ENCODE results near the gene SLC25A5.

The SLC25A5 gene

GRCh38 chrX:119507206-119507605 lies 39.0 kb downstream of the SLC25A5 start:
- no peaks in the 10 kb centered on the region for H3K36me3 ChIP-seq (ENCODE audit: control insufficient read depth in 2 of 2, insufficient read depth in 1 of 2, low read length in 2 of 2)
- TF ChIP-seq ZSCAN30 (tag by site-specific recombination; IDR thresholded peaks at IDR 0.05), result no peak
- no peak for TF ChIP-seq TRIM28 (IDR thresholded peaks at IDR 0.05; ENCODE audit: borderline replicate concordance, low read length)
- no peak for TF ChIP-seq INSM2 (tag by site-specific recombination; IDR thresholded peaks at IDR 0.05)
- TF ChIP-seq ZNF121 (tag by site-specific recombination; IDR thresholded peaks at IDR 0.05), result no peak
- TF ChIP-seq ZNF747 (tag by site-specific recombination; IDR thresholded peaks at IDR 0.05), result no peak
- no peak for TF ChIP-seq ZNF157 (tag by site-specific recombination; IDR thresholded peaks at IDR 0.05)
- no peak for TF ChIP-seq ZNF692 (tag by site-specific recombination; IDR thresholded peaks at IDR 0.05)
- no peak for TF ChIP-seq ZXDB (tag by site-specific recombination; IDR thresholded peaks at IDR 0.05)
- H3K4me3 ChIP-seq (ENCODE audit: low read depth, low read length), result no peak overlapping the region
- no peaks in the 10 kb centered on the region for H3K9me3 ChIP-seq (ENCODE audit: control insufficient read depth, insufficient read depth, low read depth, low read length)
- ChIA-PET CTCF (interaction anchor here (0.5 to 1.8 kb wide), 6 partner anchors 11 to 280 kb away, joined by 3 to 7 read pairs (median 4); no protein-coding TSS in a partner anchor), POLR2A (interaction anchor here (0.7 kb wide), 1 partner anchor 186 kb away, joined by 4 read pairs; the partner anchor contains the start of gene SEPTIN6)
- no peak overlapping the region for H3K27ac ChIP-seq (ENCODE audit: extremely low read depth, low read depth, low read length)
- H3K4me1 ChIP-seq (ENCODE audit: control insufficient read depth, insufficient read depth, low read length), result no peaks in the 10 kb centered on the region

- H3K27ac ChIP-seq (ENCODE audit: extremely low read depth, low read depth, low read length), result no peak overlapping the region
- ChIA-PET CTCF (interaction anchor here (0.5 to 1.9 kb wide), 37 partner anchors 9 to 394 kb away, joined by 3 to 44 read pairs (median 4); partner anchors contain the start of genes SLC25A5 and SOWAHD), POLR2A (interaction anchor here (0.9 to 1.2 kb wide), 5 partner anchors 23 to 279 kb away, joined by 3 to 8 read pairs (median 4); partner anchors contain the start of genes RPL39, SLC25A5 and UBE2A)
- TF ChIP-seq ZNF473 (tag by site-specific recombination; IDR thresholded peaks at IDR 0.05), result no peak
- TF ChIP-seq, protein P1, sequence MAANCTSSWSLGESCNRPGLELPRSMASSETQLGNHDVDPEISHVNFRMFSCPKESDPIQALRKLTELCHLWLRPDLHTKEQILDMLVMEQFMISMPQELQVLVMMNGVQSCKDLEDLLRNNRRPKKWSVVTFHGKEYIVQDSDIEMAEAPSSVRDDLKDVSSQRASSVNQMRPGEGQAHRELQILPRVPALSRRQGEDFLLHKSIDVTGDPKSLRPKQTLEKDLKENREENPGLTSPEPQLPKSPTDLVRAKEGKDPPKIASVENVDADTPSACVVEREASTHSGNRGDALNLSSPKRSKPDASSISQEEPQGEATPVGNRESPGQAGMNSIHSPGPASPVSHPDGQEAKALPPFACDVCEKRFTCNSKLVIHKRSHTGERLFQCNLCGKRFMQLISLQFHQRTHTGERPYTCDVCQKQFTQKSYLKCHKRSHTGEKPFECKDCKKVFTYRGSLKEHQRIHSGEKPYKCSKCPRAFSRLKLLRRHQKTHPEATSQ (tag by site-specific recombination; IDR thresholded peaks at IDR 0.05), result no peak
- TF ChIP-seq HOXA7 (CRISPR knock-in tag; IDR thresholded peaks at IDR 0.05; ENCODE audit: borderline replicate concordance), result no peak
- TF ChIP-seq ZNF549 (tag by site-specific recombination; IDR thresholded peaks at IDR 0.05), result no peak
- TF ChIP-seq INSM2 (tag by site-specific recombination; IDR thresholded peaks at IDR 0.05), result no peak
- no peak for TF ChIP-seq PRDM1 (tag by site-specific recombination; IDR thresholded peaks at IDR 0.05)
- no peak for TF ChIP-seq YY1 (tag by site-specific recombination; IDR thresholded peaks at IDR 0.05)
- no peak for TF ChIP-seq KLF8 (tag by site-specific recombination; IDR thresholded peaks at IDR 0.05)
- TF ChIP-seq REST (tag by site-specific recombination; IDR thresholded peaks at IDR 0.05), result no peak
- TF ChIP-seq, protein P2, sequence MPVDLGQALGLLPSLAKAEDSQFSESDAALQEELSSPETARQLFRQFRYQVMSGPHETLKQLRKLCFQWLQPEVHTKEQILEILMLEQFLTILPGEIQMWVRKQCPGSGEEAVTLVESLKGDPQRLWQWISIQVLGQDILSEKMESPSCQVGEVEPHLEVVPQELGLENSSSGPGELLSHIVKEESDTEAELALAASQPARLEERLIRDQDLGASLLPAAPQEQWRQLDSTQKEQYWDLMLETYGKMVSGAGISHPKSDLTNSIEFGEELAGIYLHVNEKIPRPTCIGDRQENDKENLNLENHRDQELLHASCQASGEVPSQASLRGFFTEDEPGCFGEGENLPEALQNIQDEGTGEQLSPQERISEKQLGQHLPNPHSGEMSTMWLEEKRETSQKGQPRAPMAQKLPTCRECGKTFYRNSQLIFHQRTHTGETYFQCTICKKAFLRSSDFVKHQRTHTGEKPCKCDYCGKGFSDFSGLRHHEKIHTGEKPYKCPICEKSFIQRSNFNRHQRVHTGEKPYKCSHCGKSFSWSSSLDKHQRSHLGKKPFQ (tag by site-specific recombination; IDR thresholded peaks at IDR 0.05), result no peak
- no peak for TF ChIP-seq ZBTB1 (tag by site-specific recombination; IDR thresholded peaks at IDR 0.05)
- TF ChIP-seq ZSCAN30 (tag by site-specific recombination; IDR thresholded peaks at IDR 0.05), result no peak; the same call in 1 of the 2 replicates
- TF ChIP-seq ZNF335 (tag by site-specific recombination; conservative IDR thresholded peaks at IDR 0.05), result no peak
- peak; percentile 74 for TF ChIP-seq ZNF654 (tag by site-specific recombination; IDR thresholded peaks at IDR 0.05; ENCODE audit: low read depth)
- TF ChIP-seq ZNF433 (tag by site-specific recombination; IDR thresholded peaks at IDR 0.05; ENCODE audit: low read depth), result no peak
Measured at GRCh38 chrX:119512146-119512800, 44.0 kb downstream of the SLC25A5 start.

More at GRCh38 chrX:119512146-119512800, 44.0 kb downstream of the SLC25A5 start:
- Histone ChIP-seq H3K4me3 (ENCODE audit: low read depth, low read length) (no peak overlapping the region), H3K4me1 (ENCODE audit: control insufficient read depth, insufficient read depth, low read length) (no peaks in the 10 kb centered on the region), H3K9me3 (ENCODE audit: control insufficient read depth, insufficient read depth, low read depth, low read length) (no peaks in the 10 kb centered on the region), H3K36me3 (ENCODE audit: control insufficient read depth in 2 of 2, insufficient read depth in 1 of 2, low read length in 2 of 2) (no peaks in the 10 kb centered on the region)

Measured in HEK293 (cell line).